Activated T-helper 1 cell treated with anti-CD3 and anti-CD28 coated beads, Interleukin-12 subunit alpha, Interleukin-12 subunit beta, Interleukin-2, Interleukin-4 antibody, amounts not matched to agents 30 ng/mL and 10 ng/mL and 1 ng/mL, durations not matched to agents 14 hours and 24 hours and 36 hours (primary cell): ENCODE data around the gene PLCL1. TPM values are rescaled to one million over a fixed set of nuclear protein-coding genes. Genes with fewer than 3 reads are reported as not detected.

Experiments
- DNase-seq: peaks from one replicate; pipeline ENCODE4 v3.0.0; 2021; ENCODE audit warnings: low spot score
- H3K27ac Mint-ChIP-seq: one replicate; pipeline ENCODE4 v1.8.0; 2021; ENCODE audit warnings: mild to moderate bottlenecking, mixed read lengths
- H3K27me3 Mint-ChIP-seq: one replicate; pipeline ENCODE4 v1.8.0; 2022; ENCODE audit warnings: mild to moderate bottlenecking, moderate library complexity, mixed read lengths; ENCODE audit not compliant: insufficient read depth
- H3K36me3 Mint-ChIP-seq: one replicate; pipeline ENCODE4 v1.8.0; 2021; ENCODE audit warnings: low read depth, mixed read lengths
- H3K4me1 Mint-ChIP-seq: one replicate; pipeline ENCODE4 v1.8.0; 2021; ENCODE audit warnings: low read depth, mixed read lengths
- H3K4me3 Mint-ChIP-seq: one replicate; pipeline ENCODE4 v1.8.0; 2021; ENCODE audit warnings: mild to moderate bottlenecking, moderate library complexity, mixed read lengths
- H3K9me3 Mint-ChIP-seq: one replicate; pipeline ENCODE4 v1.8.0; 2021; ENCODE audit warnings: mixed read lengths
- intact Hi-C: fragments of 100-400 bp; cut with micrococcal nuclease; formaldehyde crosslinking; loops from one replicate; pipeline ENCODE4 v1.15.1; 2024
- total RNA-seq: library from RNA; stranded (reverse); gene quantifications from 2 replicates; pipeline ENCODE4 v1.2.3, GENCODE V29; 2022

Gene PLCL1
- total RNA-seq, 1 donor from 2014 or later, result 0.62 TPM

DNA sequence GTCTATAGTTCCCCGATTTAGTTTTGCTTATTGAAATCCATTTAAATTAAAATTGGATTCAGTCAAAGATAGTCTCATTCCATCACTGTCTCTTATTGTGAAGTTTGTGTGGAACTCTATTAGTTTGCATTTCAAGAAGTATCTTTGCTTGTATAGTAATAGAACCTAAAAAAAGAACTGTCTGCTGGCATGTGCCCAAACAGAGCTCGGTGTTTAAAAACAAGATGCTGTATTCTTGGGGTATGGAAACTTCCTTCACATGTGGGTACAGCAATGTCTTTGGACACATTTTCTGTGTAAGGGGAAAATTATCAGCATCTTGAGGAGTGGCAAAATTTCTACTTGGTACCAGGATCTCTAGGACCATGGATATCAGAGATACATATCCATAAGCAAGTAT lies 292.6 kb downstream of the PLCL1 start:
- H3K4me3 Mint-ChIP-seq, result no peak overlapping the region
- H3K27ac Mint-ChIP-seq, result no peak overlapping the region
- intact Hi-C loops, result no loop called here
- H3K9me3 Mint-ChIP-seq, result no peaks in the 10 kb centered on the region
- no peaks in the 10 kb centered on the region for H3K4me1 Mint-ChIP-seq
- DNase-seq, result no peak
- H3K36me3 Mint-ChIP-seq, result peaks cover 1% of the 10 kb centered on the region
- H3K27me3 Mint-ChIP-seq, result no peaks in the 10 kb centered on the region

DNA sequence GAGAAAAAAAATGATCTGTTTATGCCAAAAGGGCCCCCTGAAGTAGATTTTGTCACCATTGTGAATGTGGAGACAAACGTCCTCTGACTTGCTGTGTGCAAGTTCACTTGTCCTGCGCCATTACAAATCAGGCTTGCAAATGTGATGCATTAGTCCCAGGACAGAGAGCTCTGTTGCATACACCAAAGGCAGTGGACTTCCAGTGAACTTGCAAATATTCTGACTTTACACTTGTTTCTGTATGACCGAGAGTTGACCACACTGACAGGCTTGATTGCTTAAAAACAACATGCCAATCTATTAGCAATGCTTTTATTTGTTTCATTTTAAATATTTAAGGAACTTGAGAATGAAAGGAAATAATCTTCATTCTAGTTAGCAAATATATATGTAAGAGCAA lies 293.2 kb downstream of the PLCL1 start:
- Mint-ChIP-seq H3K4me1 (no peaks in the 10 kb centered on the region), H3K27ac (no peak overlapping the region), H3K4me3 (no peak overlapping the region), H3K36me3 (no peaks in the 10 kb centered on the region), H3K27me3 (no peaks in the 10 kb centered on the region), H3K9me3 (no peaks in the 10 kb centered on the region)
- intact Hi-C loops, result no loop called here
- no peak for DNase-seq

GRCh38 chr2:198098386-198098785 lies 294.0 kb downstream of the PLCL1 start:
- Mint-ChIP-seq H3K27ac (no peak overlapping the region), H3K36me3 (no peaks in the 10 kb centered on the region), H3K27me3 (no peaks in the 10 kb centered on the region), H3K4me3 (no peak overlapping the region), H3K9me3 (no peaks in the 10 kb centered on the region), H3K4me1 (no peaks in the 10 kb centered on the region)
- intact Hi-C loops, result no loop called here
- DNase-seq, result no peak

- Mint-ChIP-seq H3K9me3 (no peaks in the 10 kb centered on the region), H3K36me3 (no peaks in the 10 kb centered on the region), H3K4me3 (no peak overlapping the region), H3K27me3 (no peaks in the 10 kb centered on the region), H3K4me1 (no peaks in the 10 kb centered on the region), H3K27ac (no peak overlapping the region)
- DNase-seq, result no peak
- intact Hi-C loops, result no loop called here
Observed at GRCh38 chr2:198098918-198099317, 294.5 kb downstream of the PLCL1 start.

- Mint-ChIP-seq H3K27me3 (no peaks in the 10 kb centered on the region), H3K4me3 (no peak overlapping the region), H3K27ac (no peak overlapping the region)
Observed at GRCh38 chr2:198100346-198100745, 296.0 kb downstream of the PLCL1 start.

GRCh38 chr2:198101688-198102087 lies 297.3 kb downstream of the PLCL1 start:
- H3K9me3 Mint-ChIP-seq, result no peaks in the 10 kb centered on the region
- H3K27me3 Mint-ChIP-seq, result no peaks in the 10 kb centered on the region
- H3K27ac Mint-ChIP-seq, result no peak overlapping the region
- no peak for DNase-seq
- no peaks in the 10 kb centered on the region for H3K4me1 Mint-ChIP-seq
- H3K4me3 Mint-ChIP-seq, result no peak overlapping the region
- intact Hi-C loops, result no loop called here
- H3K36me3 Mint-ChIP-seq, result no peaks in the 10 kb centered on the region

More at GRCh38 chr2:198100346-198100745, 296.0 kb downstream of the PLCL1 start:
- Mint-ChIP-seq H3K36me3 (no peaks in the 10 kb centered on the region), H3K4me1 (no peaks in the 10 kb centered on the region), H3K9me3 (no peaks in the 10 kb centered on the region)
- no peak for DNase-seq
- intact Hi-C loops, result no loop called here

GRCh38 chr2:198102120-198102519 lies 297.7 kb downstream of the PLCL1 start:
- H3K9me3 Mint-ChIP-seq, result no peaks in the 10 kb centered on the region
- no peaks in the 10 kb centered on the region for H3K36me3 Mint-ChIP-seq
- H3K27me3 Mint-ChIP-seq, result no peaks in the 10 kb centered on the region
- no peaks in the 10 kb centered on the region for H3K4me1 Mint-ChIP-seq
- no peak overlapping the region for H3K27ac Mint-ChIP-seq
- no peak for DNase-seq
- intact Hi-C loops, result no loop called here
- no peak overlapping the region for H3K4me3 Mint-ChIP-seq

- Mint-ChIP-seq H3K4me1 (no peaks in the 10 kb centered on the region), H3K27ac (no peak overlapping the region), H3K27me3 (no peaks in the 10 kb centered on the region), H3K36me3 (no peaks in the 10 kb centered on the region), H3K4me3 (no peak overlapping the region), H3K9me3 (no peaks in the 10 kb centered on the region)
- intact Hi-C loops, result no loop called here
- DNase-seq, result no peak
Observed at GRCh38 chr2:198102856-198103255, 298.5 kb downstream of the PLCL1 start.

- Mint-ChIP-seq H3K4me1 (no peaks in the 10 kb centered on the region), H3K4me3 (no peak overlapping the region), H3K27me3 (no peaks in the 10 kb centered on the region), H3K9me3 (no peaks in the 10 kb centered on the region), H3K27ac (no peak overlapping the region), H3K36me3 (no peaks in the 10 kb centered on the region)
- no peak for DNase-seq
- intact Hi-C loops, result no loop called here
Observed at GRCh38 chr2:198106621-198107385, 302.4 kb downstream of the PLCL1 start.

- Mint-ChIP-seq H3K4me3 (no peak overlapping the region), H3K27me3 (no peaks in the 10 kb centered on the region)
Observed at GRCh38 chr2:198113316-198113715, 308.9 kb downstream of the PLCL1 start.

GRCh38 chr2:198114064-198114463 lies 309.7 kb downstream of the PLCL1 start:
- no peaks in the 10 kb centered on the region for H3K4me1 Mint-ChIP-seq
- no peaks in the 10 kb centered on the region for H3K36me3 Mint-ChIP-seq
- H3K27me3 Mint-ChIP-seq, result no peaks in the 10 kb centered on the region
- H3K4me3 Mint-ChIP-seq, result no peak overlapping the region
- no peak for DNase-seq
- H3K9me3 Mint-ChIP-seq, result no peaks in the 10 kb centered on the region
- no peak overlapping the region for H3K27ac Mint-ChIP-seq
- intact Hi-C loops, result no loop called here

More at GRCh38 chr2:198113316-198113715, 308.9 kb downstream of the PLCL1 start:
- Mint-ChIP-seq H3K36me3 (no peaks in the 10 kb centered on the region), H3K27ac (no peak overlapping the region), H3K4me1 (no peaks in the 10 kb centered on the region), H3K9me3 (no peaks in the 10 kb centered on the region)
- no peak for DNase-seq
- intact Hi-C loops, result no loop called here

GRCh38 chr2:198115201-198115600 lies 310.8 kb downstream of the PLCL1 start:
- Mint-ChIP-seq H3K27me3 (peaks cover 2% of the 10 kb centered on the region), H3K4me1 (no peaks in the 10 kb centered on the region), H3K36me3 (no peaks in the 10 kb centered on the region), H3K4me3 (no peak overlapping the region), H3K9me3 (no peaks in the 10 kb centered on the region), H3K27ac (no peak overlapping the region)
- intact Hi-C loops, result loop anchor here (5.0 kb wide), 1 partner anchor 48 kb away; no protein-coding TSS in a partner anchor
- DNase-seq, result no peak

DNA sequence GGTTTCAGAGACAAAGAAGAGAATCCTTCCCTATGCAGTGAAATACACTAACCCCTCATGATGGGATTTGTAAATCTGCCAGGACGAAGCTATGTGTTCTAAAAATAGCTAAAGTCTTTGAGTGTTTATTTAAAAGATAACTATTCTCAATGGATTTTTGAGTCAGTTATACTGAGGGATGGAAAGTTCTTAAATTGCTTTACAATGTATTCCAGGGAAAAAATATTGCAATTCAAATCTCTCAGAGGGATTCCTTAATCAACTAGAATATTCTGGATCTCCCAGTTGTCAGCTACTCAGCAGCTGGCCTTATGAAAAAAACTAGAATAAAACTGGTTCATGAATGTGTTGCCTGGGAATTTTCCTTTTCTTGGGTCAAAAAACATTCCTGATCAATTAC lies 312.4 kb downstream of the PLCL1 start:
- Mint-ChIP-seq H3K36me3 (no peaks in the 10 kb centered on the region), H3K27me3 (peaks cover 2% of the 10 kb centered on the region), H3K4me3 (no peak overlapping the region), H3K27ac (no peak overlapping the region), H3K9me3 (no peaks in the 10 kb centered on the region), H3K4me1 (no peaks in the 10 kb centered on the region)
- DNase-seq, result no peak
- intact Hi-C loops, result loop anchor here (5.0 kb wide), 1 partner anchor 49 kb away; no protein-coding TSS in a partner anchor
